Kidney (tissue), 14 donors: ENCODE data around the gene TTLL11. TPM values are rescaled to one million over a fixed set of nuclear protein-coding genes. Genes with fewer than 3 reads are reported as not detected.
A peak's percentile ranks its signal among the peaks of the same experiment; 100 is the strongest.

Source experiments
- DNase-seq, 5 donors: peaks; one replicate each; pipeline ENCODE4 v3.0.0-alpha.2; 2013 to 2020
- FAIRE-seq: peaks from 2 replicates; lab custom pipeline; 2012; peaks lifted over from hg19 to GRCh38; lab: Jason Lieb, UNC
- H3K27ac ChIP-seq, 2 donors: one replicate each; pipeline ENCODE4 v1.7.0; 2013; ENCODE audit warnings: low read depth in 2 of 2, low read length in 2 of 2, inconsistent platforms in 1 of 2
- H3K27me3 ChIP-seq: one replicate; pipeline ENCODE4 v1.7.1; 2013; ENCODE audit warnings: low read length, inconsistent platforms; ENCODE audit not compliant: control insufficient read depth, insufficient read depth
- H3K36me3 ChIP-seq, 3 donors: one replicate each; pipeline versions ENCODE4 v1.7.0 to v1.7.1; 2013; ENCODE audit warnings: low read length in 3 of 3, control low read depth in 1 of 3, inconsistent platforms in 1 of 3; ENCODE audit not compliant: insufficient read depth in 3 of 3, control insufficient read depth in 2 of 3
- H3K4me1 ChIP-seq, 3 donors: one replicate each; pipeline versions ENCODE4 v1.7.0 to v1.7.1; 2013; ENCODE audit warnings: low read length in 3 of 3, inconsistent platforms in 1 of 3, low read depth in 1 of 3; ENCODE audit not compliant: control insufficient read depth in 2 of 3, insufficient read depth in 2 of 3
- H3K4me3 ChIP-seq, 3 donors: one replicate each; pipeline versions ENCODE4 v1.7.0 to v1.8.1; 2013; ENCODE audit warnings: low read length in 3 of 3, control low read depth in 1 of 3, inconsistent platforms in 1 of 3
- H3K9ac ChIP-seq, 3 donors: one replicate each; pipeline versions ENCODE4 v1.7.0 to v1.7.1; 2013; ENCODE audit warnings: low read length in 3 of 3, control low read depth in 1 of 3, inconsistent platforms in 1 of 3
- H3K9me3 ChIP-seq, 3 donors: one replicate each; pipeline versions ENCODE4 v1.7.0 to v1.7.1; 2013; ENCODE audit warnings: low read length in 3 of 3, control low read depth in 1 of 3, inconsistent platforms in 1 of 3; ENCODE audit not compliant: control insufficient read depth in 2 of 3, insufficient read depth in 1 of 3
- intact Hi-C: fragments of 100-400 bp; cut with DNase I; formaldehyde crosslinking; loops from one replicate; pipeline ENCODE4 v1.11.1; 2022
- polyA plus RNA-seq: library from polyadenylated mRNA; stranded (reverse); fragments of 350-450 nt; fragmentation: Illumina TruSeq; extraction: RNeasy Lipid Tissue Mini Kit (QIAGEN cat#74804); gene quantifications from one replicate; pipeline ENCODE4 v1.2.3, GENCODE V29; 2014; ENCODE audit warnings: low read depth, low replicate concordance; ENCODE audit not compliant: insufficient read depth
- total RNA-seq: library from RNA; stranded (reverse); fragmentation: NEBNext Ultra II Directional; extraction: Animal tissue kit (Norgen Biotek cat#: 25700); gene quantifications from one replicate; pipeline ENCODE4 v1.2.1, GENCODE V29; 2021
- TF ChIP-seq, protein P1 (sequence below): IDR thresholded peaks from 3 replicates; pipeline ENCODE4 v1.5.1; 2012; ENCODE audit warnings: mild to moderate bottlenecking, moderate library complexity, borderline replicate concordance; ENCODE audit not compliant: insufficient read depth; ENCODE audit errors: extremely low read depth
- donor health status: control.
- donor health status: control.
- donor health status: control.
- donor health status: control.
- donor health status: control.
- donor health status: DM: yes; HTN: yes; CAD: no.
- donor health status: Normal renal cell carcinoma (clear cell type).

TTLL11 gene
- total and polyA plus RNA-seq, 2 donors from 2014 or later, result 2.3 to 10.0 TPM

DNA sequence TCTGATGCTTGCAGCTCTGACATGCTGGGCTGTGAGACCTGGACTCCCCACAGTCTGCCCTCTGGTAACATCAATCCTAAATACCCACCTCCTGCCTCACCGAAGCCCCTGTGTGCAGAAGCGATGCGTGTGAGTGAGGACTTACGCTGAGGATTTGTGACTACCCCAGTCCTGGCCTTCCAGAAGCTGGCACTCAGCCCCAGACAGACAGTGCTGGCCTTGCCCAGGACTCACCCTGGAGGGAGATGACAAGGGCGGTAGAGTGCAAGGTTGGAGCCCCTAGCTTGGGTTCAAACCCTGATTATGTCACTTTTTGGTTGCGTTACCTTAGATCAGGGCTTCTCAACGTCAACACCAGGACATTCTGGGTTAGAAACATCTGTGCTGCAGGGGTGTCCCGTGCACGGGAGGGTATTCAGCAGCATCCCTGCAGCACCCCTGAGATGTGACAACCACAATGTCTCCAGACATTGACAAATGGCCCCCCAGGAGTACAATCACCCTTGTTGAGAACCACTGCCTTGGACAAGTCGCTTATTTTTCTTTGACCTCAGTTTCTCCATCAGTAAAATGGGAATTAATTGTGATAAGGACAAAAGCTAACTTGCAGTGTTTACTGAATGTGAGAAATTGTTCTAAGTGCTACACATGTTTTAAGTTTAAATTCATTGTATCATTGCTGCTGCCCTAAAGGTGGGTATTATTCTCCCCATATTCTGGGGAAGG is 23.5 kb upstream of the TTLL11 start:
- no peaks in the 10 kb centered on the region for H3K27me3 ChIP-seq
- no peak overlapping the region for H3K27ac ChIP-seq
- no peaks in the 10 kb centered on the region for H3K9me3 ChIP-seq
- intact Hi-C loops, result no loop called here
- no peak overlapping the region for H3K4me3 ChIP-seq
- TF ChIP-seq, protein P1, sequence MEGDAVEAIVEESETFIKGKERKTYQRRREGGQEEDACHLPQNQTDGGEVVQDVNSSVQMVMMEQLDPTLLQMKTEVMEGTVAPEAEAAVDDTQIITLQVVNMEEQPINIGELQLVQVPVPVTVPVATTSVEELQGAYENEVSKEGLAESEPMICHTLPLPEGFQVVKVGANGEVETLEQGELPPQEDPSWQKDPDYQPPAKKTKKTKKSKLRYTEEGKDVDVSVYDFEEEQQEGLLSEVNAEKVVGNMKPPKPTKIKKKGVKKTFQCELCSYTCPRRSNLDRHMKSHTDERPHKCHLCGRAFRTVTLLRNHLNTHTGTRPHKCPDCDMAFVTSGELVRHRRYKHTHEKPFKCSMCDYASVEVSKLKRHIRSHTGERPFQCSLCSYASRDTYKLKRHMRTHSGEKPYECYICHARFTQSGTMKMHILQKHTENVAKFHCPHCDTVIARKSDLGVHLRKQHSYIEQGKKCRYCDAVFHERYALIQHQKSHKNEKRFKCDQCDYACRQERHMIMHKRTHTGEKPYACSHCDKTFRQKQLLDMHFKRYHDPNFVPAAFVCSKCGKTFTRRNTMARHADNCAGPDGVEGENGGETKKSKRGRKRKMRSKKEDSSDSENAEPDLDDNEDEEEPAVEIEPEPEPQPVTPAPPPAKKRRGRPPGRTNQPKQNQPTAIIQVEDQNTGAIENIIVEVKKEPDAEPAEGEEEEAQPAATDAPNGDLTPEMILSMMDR, result no peak
- no peaks in the 10 kb centered on the region for H3K4me1 ChIP-seq
- H3K36me3 ChIP-seq, result no peaks in the 10 kb centered on the region
- FAIRE-seq (no peak), DNase-seq (no peak)
- no peak overlapping the region for H3K9ac ChIP-seq

DNA sequence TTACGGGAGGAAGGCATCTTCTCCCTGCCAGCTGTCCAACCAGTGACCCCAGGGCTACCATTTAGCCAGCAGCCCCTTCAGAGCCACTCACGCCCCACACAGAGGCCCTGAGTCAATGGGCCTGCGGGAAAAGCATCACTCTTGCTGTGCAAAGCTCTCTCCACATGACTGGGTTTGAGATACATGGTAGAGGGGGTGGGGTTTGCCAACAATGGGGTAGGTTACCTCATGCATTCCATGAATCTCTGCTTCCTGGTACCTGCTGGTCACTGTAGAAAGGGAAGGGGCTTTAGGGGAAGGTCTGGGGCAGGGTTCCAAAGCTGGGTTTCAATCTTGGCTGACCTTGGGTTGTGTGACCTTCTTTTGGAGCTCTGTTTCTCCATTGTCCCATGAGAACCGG is 22.9 kb upstream of the TTLL11 start:
- no peaks in the 10 kb centered on the region for H3K9me3 ChIP-seq
- H3K9ac ChIP-seq, result no peak overlapping the region
- DNase-seq (peak in 3 of 5 donors; percentile 2 to 56 (median 40)), FAIRE-seq (no peak)
- H3K27ac ChIP-seq, result no peak overlapping the region
- TF ChIP-seq, protein P1, result no peak
- no peaks in the 10 kb centered on the region for H3K4me1 ChIP-seq
- no peaks in the 10 kb centered on the region for H3K36me3 ChIP-seq
- H3K27me3 ChIP-seq, result no peaks in the 10 kb centered on the region
- intact Hi-C loops, result no loop called here
- no peak overlapping the region for H3K4me3 ChIP-seq

DNA sequence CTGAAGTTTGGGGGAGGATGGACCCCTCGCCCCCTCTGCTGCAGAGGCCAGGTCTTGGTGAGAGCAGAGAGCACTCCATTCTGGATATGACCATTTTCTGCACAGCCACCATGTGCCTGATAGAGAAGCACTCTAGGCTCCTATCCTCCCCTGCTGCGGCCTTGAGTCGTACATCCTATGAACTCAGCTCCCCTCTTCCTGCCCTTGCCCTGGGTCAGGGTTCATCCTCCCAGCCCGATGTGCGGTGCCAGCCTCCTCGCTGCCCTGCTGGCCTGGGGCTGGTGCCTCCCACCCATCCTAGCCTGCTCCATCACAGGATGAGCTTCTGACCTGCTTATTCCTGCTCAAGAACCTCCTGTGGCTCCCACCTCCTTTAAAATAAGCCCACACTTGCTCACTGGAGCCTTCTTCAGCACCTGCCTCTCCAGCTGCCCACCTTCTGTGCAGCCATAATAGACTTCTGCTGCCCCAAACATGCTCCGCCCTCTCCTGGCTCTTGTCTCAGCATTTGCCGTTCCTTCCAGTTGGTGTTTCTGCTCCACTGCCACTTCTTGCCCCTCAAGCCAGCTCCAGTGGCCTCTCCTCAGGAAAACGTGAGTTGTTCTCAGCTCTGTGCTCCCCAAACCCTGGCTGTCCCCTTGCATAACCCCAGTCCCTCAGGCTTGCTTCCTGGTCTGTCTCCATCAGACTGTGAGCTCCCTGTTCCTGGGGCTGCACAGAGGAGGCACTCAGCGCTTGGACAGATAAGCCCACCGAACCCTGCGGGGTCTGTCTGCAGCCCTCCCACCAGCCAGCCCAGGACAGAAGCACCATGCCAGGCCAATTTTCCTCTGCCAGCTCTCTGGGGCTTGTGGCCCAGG is 22.3 kb upstream of the TTLL11 start:
- TF ChIP-seq, protein P1, result no peak
- FAIRE-seq (no peak), DNase-seq (peak in 1 of 5 donors; percentile 27)
- H3K27ac ChIP-seq, result no peak overlapping the region
- H3K27me3 ChIP-seq, result no peaks in the 10 kb centered on the region
- H3K4me1 ChIP-seq, result no peaks in the 10 kb centered on the region
- H3K4me3 ChIP-seq, result no peak overlapping the region
- H3K9ac ChIP-seq, result no peak overlapping the region
- intact Hi-C loops, result no loop called here
- no peaks in the 10 kb centered on the region for H3K9me3 ChIP-seq
- no peaks in the 10 kb centered on the region for H3K36me3 ChIP-seq
